K562 (cell line): ENCODE measurements around the gene SRGN. TPM values are rescaled to one million over a fixed set of nuclear protein-coding genes. Genes with fewer than 3 reads are reported as not detected.

ENCODE experiments used
- AFF1 ChIP-seq, 2 experiments: fragments of 450-650 bp; IDR thresholded peaks; 2 replicates each; pipeline ENCODE4 v1.6.1; 2018; ENCODE audit warnings: mild to moderate bottlenecking in 2 of 2, low read depth in 1 of 2; ENCODE audit not compliant: partially characterized antibody in 2 of 2
- CEBPG ChIP-seq, 3 experiments: fragments of 200-800 bp in 1 of 3; sonication (Bioruptor generic) in 1 of 3; sonication (generic) in 1 of 3; formaldehyde crosslinking in 1 of 3; IDR thresholded peaks in 2 of 3; conservative IDR thresholded peaks in 1 of 3; 2 replicates each; pipeline versions ENCODE4 v1.6.1 to v1.8.0; 2016 to 2022; ENCODE audit warnings: missing compliant biosample characterization in 2 of 3, missing genetic modification characterization in 2 of 3, mild to moderate bottlenecking in 1 of 3, missing genetic modification reagents in 1 of 3
- FOXA3 ChIP-seq, 2 experiments: fragments of 450-650 bp in 1 of 2; sonication (generic) in 1 of 2; formaldehyde crosslinking; IDR thresholded peaks in 1 of 2; conservative IDR thresholded peaks in 1 of 2; 2 replicates each; pipeline versions ENCODE4 v1.4.0 to v1.8.0; 2020 to 2022; ENCODE audit warnings: mild to moderate bottlenecking in 2 of 2, missing genetic modification reagents in 1 of 2
- GABPB2 ChIP-seq: fragments of 250-450 bp; sonication (Bioruptor Pico); conservative IDR thresholded peaks from 2 replicates; pipeline ENCODE4 v1.5.1; 2021; ENCODE audit warnings: mild to moderate bottlenecking
- HDAC1 ChIP-seq, 2 experiments: fragments of 450-650 bp; IDR thresholded peaks; 2 replicates each; pipeline ENCODE4 v1.6.1; 2016 to 2017; ENCODE audit warnings: inconsistent platforms in 1 of 2, mild to moderate bottlenecking in 1 of 2, moderate library complexity in 1 of 2
- HSF4 ChIP-seq: fragments of 250-450 bp; sonication (Bioruptor Pico); IDR thresholded peaks from 2 replicates; pipeline ENCODE4 v2.1.2; 2022; ENCODE audit warnings: mild to moderate bottlenecking, moderate library complexity, borderline replicate concordance
- PBX2 ChIP-seq, 2 experiments: IDR thresholded peaks in 1 of 2; conservative IDR thresholded peaks in 1 of 2; 2 replicates each; pipeline ENCODE4 v1.6.1; 2016; ENCODE audit warnings: low read depth in 2 of 2, mild to moderate bottlenecking in 1 of 2, missing compliant biosample characterization in 1 of 2, missing genetic modification characterization in 1 of 2, moderate library complexity in 1 of 2
- PHF8 ChIP-seq: fragments of 200-600 bp; sonication (generic); IDR thresholded peaks from 2 replicates; pipeline ENCODE4 v1.6.1; 2012; ENCODE audit warnings: mixed run types, mild to moderate bottlenecking, inconsistent platforms, low read length, moderate library complexity, borderline replicate concordance
- SETDB1 ChIP-seq: IDR thresholded peaks from one replicate; pipeline ENCODE4 v1.6.1; 2012; ENCODE audit warnings: low read length, control low read depth, inconsistent platforms
- SMARCE1 ChIP-seq: fragments of 450-650 bp; IDR thresholded peaks from 2 replicates; pipeline ENCODE4 v1.7.1; 2016; ENCODE audit warnings: mild to moderate bottlenecking
- TFE3 ChIP-seq: fragments of 450-650 bp; formaldehyde crosslinking; IDR thresholded peaks from 2 replicates; pipeline ENCODE4 v1.4.0; 2020; ENCODE audit warnings: mild to moderate bottlenecking, mixed read lengths
- ZNF12 ChIP-seq: sonication (generic); formaldehyde crosslinking; IDR thresholded peaks from 2 replicates; pipeline ENCODE4 v1.4.0; 2020; ENCODE audit warnings: mild to moderate bottlenecking, missing genetic modification reagents
- ZNF212 ChIP-seq: fragments of 450-650 bp; formaldehyde crosslinking; IDR thresholded peaks from 2 replicates; pipeline ENCODE4 v1.4.0; 2020; ENCODE audit warnings: mild to moderate bottlenecking
- ZNF347 ChIP-seq: fragments of 450-650 bp; formaldehyde crosslinking; IDR thresholded peaks from 2 replicates; pipeline ENCODE4 v1.4.0; 2020; ENCODE audit warnings: low read depth, mild to moderate bottlenecking, moderate library complexity
- polyA plus RNA-seq, 8 experiments: library from polyadenylated mRNA; depleted of rRNA in 4 of 8; stranded (reverse) in 5 of 8; unstranded in 3 of 8; fragments of >200 nt; fragmentation: Nextera tagmentation in 2 of 8; fragmentation: Illumina TruSeq in 1 of 8; extraction: Ambion mirVana in 2 of 8; extraction: Trizol in 1 of 8; gene quantifications; 2 replicates each; pipeline versions ENCODE4 v1.2.1 to v1.2.3, GENCODE V29; 2011 to 2014; ENCODE audit warnings: inconsistent platforms in 1 of 8, missing spikeins in 1 of 8
- total RNA-seq, 7 experiments: library from RNA; depleted of rRNA in 6 of 7; stranded (reverse); fragments of >200 nt in 6 of 7; fragmentation: Illumina TruSeq in 2 of 7; extraction: Trizol in 2 of 7; gene quantifications; 2 replicates each; pipeline versions ENCODE4 v1.2.1 to v1.2.3, GENCODE V29; 2011 to 2021; ENCODE audit warnings: low replicate concordance in 1 of 7

The SRGN gene
- total and polyA plus RNA-seq, 9 of the 15 experiments (the other 6 are each of a cell fraction or from before 2014, with no cell fraction given) = 136 to 304 (median 180) TPM

GRCh38 chr10:69123747-69124562 is 36.1 kb downstream of the SRGN start, which contains the start of gene VPS26A (continued):
- no peak for TF ChIP-seq SETDB1
- TF ChIP-seq ZNF212 = no peak
- TF ChIP-seq PBX2 (CRISPR knock-in tag; IDR thresholded peaks at IDR 0.05; ENCODE audit: low read depth) = no peak
- TF ChIP-seq PBX2 (tag; conservative IDR thresholded peaks at IDR 0.05; ENCODE audit: low read depth) = no peak
- 0 out of 2 replicates have a peak, but pooled peaks have one; percentile 16 for TF ChIP-seq ZNF347 (CRISPR knock-in tag)
- TF ChIP-seq AFF1 (IDR thresholded peaks at IDR 0.05; ENCODE audit: low read depth in 1 of 2, partially characterized antibody in 2 of 2) = peak in 1 of 2 experiments; percentile 27
- TF ChIP-seq PHF8 = peak; percentile 97
- peak; percentile 100 for TF ChIP-seq TFE3 (CRISPR knock-in tag)
- peak; percentile 58; the same call in 1 of the 2 replicates for TF ChIP-seq SMARCE1
- TF ChIP-seq HSF4 (CRISPR knock-in tag) = no peak
- no peak for TF ChIP-seq FOXA3 (CRISPR knock-in tag; conservative IDR thresholded peaks at IDR 0.05 in 1 of 2, IDR thresholded peaks at IDR 0.05 in 1 of 2)
- TF ChIP-seq ZNF12 (CRISPR knock-in tag) = no peak; the same call in none of the 2 replicates
- no peak for TF ChIP-seq CEBPG (CRISPR knock-in tag; IDR thresholded peaks at IDR 0.05)
- TF ChIP-seq CEBPG (tag; conservative IDR thresholded peaks at IDR 0.05 in 1 of 2, IDR thresholded peaks at IDR 0.05 in 1 of 2) = no peak
- TF ChIP-seq GABPB2 (CRISPR knock-in tag) = no peak
- peak in 1 of 2 experiments; percentile 58; a peak in 2 of 4 replicates for TF ChIP-seq HDAC1 (IDR thresholded peaks at IDR 0.05)
